GM18520 (cell line): ENCODE data around the gene URI1.
"Not testable (repeated sequence)": the region's sequence is repeated elsewhere in the genome, so short reads cannot be mapped to it uniquely, and the experiment has no call there.

ENCODE experiments used
- ATAC-seq: cut with Tn5 transposase; IDR thresholded peaks from one replicate; pipeline ENCODE4 v1.9.1; 2021; ENCODE audit not compliant: unreplicated experiment

URI1 gene

DNA sequence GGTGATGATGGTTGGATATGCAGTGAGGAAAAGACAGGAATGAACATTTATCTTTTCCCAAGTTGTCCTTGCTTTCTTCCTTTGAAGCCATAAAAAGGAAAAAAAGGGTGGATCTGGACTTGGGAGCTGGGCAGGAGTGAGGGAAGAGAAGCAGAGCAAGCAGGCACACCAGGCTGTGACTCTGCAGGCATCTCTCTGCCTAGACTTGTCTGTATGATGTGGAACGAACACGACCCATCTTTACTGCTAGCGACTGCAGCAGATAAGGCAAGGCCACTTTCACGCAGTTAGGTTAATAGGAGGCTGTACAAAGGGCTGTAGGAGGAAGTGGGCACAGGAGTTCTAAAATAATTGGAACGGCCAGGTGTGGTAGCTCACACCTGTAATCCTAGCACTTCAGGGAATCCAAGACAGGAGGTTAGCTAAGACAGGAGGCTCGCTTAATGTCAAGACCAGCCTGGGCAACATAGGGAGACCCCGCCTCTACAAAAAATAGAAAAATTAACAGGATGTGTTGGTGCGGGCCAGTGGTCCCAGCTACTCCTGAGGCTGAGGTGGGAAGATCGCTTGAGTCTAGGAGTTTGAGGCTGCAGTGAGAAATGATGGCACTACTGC, 961 bp upstream of the URI1 start:
- ATAC-seq, result no peak

DNA sequence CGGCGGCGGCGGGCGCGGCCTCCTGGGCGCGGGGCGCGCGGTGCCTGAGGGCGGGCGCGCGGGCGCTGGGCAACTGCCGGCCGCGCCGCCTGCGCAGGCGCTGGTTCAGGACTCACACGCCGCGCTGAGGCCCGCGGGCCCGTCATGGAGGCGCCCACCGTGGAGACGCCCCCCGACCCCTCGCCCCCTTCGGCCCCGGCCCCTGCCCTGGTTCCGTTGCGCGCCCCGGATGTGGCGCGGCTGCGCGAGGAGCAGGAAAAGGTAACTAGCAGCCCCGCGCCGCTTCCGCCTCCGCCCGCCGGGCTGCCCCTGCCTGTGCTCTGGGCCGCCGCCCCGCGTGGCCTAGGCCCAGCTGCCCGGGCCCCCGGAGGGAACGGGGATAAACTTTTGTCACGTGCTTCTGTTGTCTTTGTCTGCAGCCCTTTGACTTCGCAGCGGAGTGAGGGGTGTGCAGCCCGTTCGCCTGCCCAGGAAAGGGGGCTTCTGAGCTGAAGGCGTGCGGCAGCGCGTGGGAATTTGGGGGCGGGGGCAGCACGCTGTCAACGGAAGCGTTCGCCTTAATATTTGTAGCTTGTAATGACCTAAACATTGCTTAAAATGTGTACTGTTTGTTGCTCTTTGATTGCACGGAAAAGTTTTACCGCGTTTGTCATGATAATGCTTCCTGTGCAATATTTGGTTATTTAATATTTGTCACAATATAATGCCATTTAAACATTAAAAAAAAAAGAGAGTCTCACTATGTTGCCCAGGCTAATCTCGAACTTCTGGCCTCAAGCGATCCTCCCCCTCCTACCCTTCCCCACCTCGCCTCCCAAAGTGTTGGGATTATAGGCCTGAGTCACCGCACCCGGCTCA, 594 bp downstream of the URI1 start:
- peak; percentile 49 for ATAC-seq

GRCh38 chr19:29943615-29944014, 1.6 kb downstream of the URI1 start:
- no peak for ATAC-seq

DNA sequence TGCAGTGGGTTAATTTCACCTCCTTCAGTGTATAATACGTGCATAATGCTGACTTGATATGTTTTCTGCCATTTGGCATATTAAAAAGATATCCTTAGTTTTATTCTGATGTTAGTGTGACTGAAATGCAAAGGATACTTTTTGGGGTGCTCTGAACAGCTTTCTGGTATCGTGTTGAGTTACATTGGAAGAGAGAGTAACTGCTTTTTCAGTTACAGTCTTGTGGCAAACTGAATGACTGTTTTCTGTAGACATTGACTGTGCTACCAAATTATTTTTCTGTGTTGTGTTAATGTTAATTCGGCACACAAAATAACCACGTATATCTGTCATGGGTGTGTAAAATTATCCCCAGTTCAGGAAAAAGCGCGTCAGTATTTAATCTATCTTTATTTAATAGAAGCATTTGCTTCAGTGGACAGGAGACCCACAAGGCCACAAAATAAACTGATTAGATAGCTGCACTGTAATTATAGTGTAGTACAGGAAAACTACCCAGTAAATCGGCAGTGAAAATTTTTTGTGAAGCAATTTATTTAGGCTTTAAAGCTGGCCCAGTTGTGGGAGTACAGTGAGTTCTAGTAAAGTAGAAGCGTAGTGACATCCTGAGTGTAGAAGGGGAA, 2.5 kb downstream of the URI1 start:
- ATAC-seq, result no peak

DNA sequence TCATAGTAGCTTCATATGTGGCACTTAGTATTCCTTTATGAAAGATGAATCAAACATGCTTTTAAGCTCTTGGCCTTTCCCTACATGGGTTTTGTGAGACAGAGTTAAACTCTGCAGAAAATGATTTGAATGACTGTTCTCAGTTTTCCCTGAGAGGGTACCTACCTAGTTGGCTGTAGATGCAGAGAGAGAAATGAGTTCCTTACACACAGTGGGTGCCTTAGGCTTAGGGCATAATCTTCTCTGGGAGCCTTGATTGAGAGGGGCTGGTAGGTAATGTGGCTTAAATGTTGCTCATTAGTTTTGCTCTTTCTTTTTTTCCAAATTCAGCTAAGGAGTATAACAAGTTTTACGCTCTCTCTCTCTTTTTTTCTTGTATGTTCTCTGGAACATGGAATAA, 3.0 kb downstream of the URI1 start:
- ATAC-seq, result no peak

DNA sequence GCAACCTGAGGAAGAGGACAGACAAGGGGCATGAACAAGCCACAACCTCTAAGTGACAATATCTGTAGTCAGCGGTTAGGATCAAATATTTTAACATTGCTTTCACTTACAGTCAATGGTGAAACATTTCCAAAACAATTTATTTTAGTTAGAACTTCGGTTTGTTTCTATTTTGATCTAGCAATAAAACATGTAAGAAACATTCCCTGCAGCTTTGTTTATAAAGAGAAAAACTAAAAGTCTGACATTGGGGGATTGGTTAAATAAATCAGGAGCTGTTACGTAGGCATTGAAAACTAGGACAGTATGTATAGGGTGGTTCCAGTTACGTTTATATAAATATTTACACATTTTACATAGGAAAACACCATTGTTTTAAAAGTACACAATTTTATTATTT, 3.4 kb downstream of the URI1 start:
- ATAC-seq, result no peak

GRCh38 chr19:29946645-29947044, 4.6 kb downstream of the URI1 start:
- no peak for ATAC-seq

- no peak for ATAC-seq
Measured at GRCh38 chr19:29947871-29948270, 5.8 kb downstream of the URI1 start.

DNA sequence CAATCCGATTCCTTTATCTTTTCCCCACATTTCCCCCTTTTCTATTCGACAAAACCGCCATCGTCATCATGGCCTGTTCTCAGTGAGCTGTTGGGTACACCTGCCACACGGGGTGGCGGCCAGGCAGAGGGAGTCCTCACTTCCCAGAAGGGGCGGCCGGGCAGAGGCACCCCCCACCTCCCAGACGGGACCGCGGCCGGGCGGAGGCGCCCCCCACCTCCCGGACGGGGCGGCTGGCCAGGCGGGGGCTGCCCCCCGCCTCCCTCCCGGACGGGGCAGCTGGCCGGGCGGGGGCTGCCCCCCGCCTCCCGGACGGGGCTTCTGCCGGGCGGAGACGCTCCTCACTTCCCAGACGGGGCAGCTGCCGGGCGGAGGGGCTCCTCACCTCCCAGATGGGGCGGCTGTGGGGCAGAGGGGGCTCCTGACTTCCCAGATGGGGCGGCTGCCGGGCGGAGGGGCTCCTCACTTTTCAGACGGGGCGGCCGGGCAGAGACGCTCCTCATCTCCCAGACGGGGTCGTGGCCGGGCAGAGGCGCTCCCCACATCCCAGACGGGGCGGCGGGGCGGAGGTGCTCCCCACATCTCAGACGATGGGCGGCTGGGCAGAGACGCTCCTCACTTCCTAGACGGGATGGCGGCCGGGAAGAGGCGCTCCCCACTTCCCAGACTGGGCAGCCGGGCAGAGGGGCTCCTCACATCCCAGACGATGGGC, 6.9 kb downstream of the URI1 start:
- not testable (repeated sequence) for ATAC-seq

DNA sequence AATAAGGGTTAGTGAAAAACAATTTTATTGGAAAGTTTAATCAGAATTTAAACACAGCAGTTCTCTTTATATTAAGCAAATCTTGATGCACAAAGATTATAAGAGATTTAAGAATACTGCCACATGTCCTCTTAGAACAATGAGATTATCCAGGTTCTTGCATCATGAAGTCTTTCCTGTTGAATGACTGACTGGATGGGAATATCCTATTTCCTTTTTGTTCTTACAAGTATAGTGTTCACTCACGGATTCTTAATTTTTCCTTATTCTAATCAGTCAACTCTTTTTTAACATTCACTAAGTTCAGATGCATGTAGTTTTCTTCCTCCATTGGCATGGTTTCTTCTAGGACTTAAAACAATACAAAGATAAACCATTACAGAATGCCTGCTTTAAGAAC, 10.1 kb downstream of the URI1 start:
- no peak for ATAC-seq

- ATAC-seq, result no peak
Measured at GRCh38 chr19:29952646-29953045, 10.6 kb downstream of the URI1 start.

DNA sequence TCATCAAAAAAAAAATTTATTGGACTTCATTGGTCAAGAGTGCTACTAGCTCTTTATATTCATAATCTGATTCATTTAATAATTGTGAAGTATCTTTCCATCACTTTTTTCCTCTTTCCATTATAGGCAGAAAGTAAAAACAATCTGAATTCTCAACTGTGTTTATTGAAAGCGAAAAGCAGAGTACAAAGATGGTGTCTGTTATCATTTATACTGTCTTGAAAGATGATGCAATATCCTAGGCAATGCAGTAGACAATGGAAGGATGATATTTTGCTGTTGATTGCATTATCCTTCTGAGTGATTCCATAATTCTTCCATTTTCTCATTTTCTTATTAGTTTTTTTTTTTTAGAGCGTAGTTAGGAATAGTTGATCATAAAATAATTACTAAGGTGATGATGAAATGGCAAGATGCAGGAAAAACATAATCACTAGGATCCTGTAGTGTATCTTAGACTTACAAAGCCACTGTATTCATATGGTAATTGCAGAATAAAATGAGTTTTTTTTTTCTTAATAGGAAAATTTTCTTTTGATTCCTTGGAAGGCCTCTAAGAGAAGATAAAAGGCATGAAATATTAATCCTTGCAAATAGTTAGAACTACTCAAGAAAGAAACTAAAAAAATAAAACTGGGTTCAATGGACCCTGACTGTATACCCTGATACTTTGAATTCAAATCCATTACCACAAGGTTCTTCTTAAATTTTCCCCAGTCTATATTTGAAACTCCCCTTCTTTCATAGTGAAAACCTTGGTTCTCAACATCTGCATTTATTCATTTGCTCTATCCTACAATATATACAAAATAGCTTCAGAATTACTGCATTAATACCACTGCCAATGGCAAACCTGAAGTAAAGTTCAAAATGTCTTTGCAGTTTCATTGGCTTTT, 11.6 kb downstream of the URI1 start:
- no peak for ATAC-seq

DNA sequence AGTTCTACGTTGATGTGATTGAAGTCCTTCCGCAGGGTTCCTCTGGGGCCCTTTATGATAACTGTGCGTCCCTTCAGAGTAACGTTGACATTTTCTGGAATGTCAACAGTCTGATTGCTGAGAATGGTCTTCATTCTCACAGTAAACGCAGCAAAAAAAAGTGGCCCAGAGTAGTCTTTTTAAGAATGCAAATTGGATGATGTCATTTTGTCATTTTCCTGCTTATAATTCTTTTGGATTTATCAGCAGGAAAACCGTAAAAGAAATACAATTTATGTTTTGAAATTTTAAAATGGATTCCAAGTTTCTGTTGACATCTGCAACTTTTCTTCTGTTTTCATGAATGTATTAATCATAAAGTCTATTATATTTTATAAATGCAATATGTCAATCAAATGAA, 14.8 kb downstream of the URI1 start:
- no peak for ATAC-seq

DNA sequence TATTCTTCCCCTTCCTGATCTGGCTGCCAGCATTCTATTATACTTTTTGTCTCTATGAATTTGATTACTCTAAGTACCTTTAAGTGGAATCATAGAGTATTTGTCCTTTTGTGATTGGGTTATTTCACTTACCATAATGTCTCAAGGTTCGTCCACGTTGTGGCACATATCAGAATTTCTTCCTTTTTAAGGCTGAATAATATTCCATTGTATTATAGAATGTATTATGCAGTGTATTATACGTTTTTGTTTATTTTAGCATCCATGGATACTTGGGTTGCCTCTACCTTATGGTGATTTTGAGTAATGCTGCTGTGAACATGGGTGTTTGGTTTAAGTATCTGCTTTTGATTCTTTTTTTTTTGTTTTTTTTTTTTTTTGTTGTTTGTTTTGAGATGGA, 19.3 kb downstream of the URI1 start:
- ATAC-seq, result no peak

DNA sequence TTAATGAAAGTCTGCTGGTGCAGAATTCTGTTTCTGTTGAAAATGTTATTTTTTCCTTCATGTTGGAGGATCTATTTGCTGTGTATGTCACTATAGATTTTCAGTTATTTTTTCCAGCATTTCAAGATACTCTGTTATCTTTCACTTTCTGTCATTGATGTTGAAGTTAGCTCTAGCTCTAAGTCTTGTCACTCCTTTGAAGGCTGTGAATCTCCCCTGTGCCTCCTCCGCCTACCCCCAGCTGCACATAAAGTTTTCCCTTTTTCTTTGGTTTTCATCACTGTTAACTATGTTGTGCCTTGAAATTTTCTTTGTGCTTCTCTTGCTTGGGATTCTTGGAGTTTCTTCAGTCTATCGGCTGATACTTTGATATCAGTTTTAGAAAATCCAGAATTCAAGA, 20.8 kb downstream of the URI1 start:
- ATAC-seq, result no peak

- no peak for ATAC-seq
Measured at GRCh38 chr19:29963576-29963975, 21.5 kb downstream of the URI1 start.

- ATAC-seq, result no peak
Measured at GRCh38 chr19:29964171-29964570, 22.1 kb downstream of the URI1 start.

- ATAC-seq, result no peak
Measured at GRCh38 chr19:29965492-29965891, 23.5 kb downstream of the URI1 start.

DNA sequence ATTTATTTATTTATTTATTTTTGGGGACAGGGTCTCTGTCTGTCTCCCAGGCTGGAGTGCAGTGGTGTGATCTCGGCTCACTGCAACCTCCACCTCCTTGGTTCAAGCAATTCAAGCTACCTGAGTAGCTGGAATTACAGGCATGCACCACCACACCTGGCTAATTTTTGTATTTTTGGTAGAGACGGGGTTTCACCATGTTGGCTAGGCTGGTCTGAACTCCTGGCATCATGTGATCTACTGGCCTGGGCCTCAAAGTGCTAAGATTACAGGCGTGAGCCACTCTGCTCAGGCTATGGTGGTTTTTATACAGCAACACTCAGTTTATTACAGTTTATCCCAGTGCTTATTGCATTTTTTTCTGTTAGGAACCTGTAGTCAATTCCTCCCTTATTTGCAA, 24.1 kb downstream of the URI1 start:
- ATAC-seq, result not testable (repeated sequence)

DNA sequence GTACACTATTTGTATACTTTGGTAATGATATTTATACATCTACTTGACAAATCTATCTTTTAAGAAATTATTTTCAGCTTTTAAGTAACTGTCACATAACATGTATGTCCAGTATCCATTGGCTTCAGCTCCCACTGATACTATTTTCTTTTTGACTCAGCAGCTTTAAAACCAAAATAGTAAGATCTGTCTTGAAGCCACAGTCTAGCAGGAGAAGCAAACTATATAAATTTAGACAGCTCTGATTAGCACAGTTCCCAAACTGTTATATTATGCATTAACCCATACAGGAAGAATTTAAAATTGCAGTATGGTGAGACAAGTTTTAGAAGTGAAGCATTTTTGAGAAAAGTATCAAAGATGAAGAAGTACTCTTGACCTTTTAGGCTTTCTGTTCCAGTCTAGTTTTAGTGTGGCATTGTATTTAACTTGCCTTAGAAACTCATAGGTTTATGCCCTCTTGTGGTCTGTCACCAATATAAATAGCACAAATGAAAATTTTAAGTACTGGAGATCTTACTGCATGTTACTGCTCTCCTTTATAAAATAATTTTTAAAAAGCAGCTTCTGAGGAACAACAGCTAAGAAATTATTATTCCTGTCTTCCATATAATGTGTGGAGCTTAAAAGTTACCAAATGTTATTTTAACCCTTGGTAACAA, 24.7 kb downstream of the URI1 start:
- ATAC-seq, result peak; percentile 49
